Anterior cingulate cortex (tissue), 58 donors: ENCODE results near the gene PCGF3.
A peak's percentile ranks its signal among the peaks of the same experiment; 100 is the strongest.
"Not testable (repeated sequence)": the region's sequence is repeated elsewhere in the genome, so short reads cannot be mapped to it uniquely, and the experiment has no call there.

Experiments
- DNase-seq, 58 donors: peaks; one replicate each; lab custom pipeline; 2025; lab: John Stamatoyannopoulos, UW

Gene PCGF3

GRCh38 chr4:774419-775092, 68.9 kb downstream of the PCGF3 start:
- not testable (repeated sequence) for DNase-seq

- DNase-seq, result not testable (repeated sequence)
Measured at GRCh38 chr4:775485-775884, 69.9 kb downstream of the PCGF3 start.

GRCh38 chr4:776743-777441, 71.3 kb downstream of the PCGF3 start:
- DNase-seq, result no peak

- DNase-seq, result no peak
Measured at GRCh38 chr4:777520-778262, 72.1 kb downstream of the PCGF3 start.

GRCh38 chr4:779555-779954, 73.9 kb downstream of the PCGF3 start:
- DNase-seq, result no peak

GRCh38 chr4:780255-780654, 74.6 kb downstream of the PCGF3 start:
- DNase-seq, result not testable (repeated sequence)

GRCh38 chr4:780716-781492, 75.3 kb downstream of the PCGF3 start:
- no peak for DNase-seq

- DNase-seq, result peak; percentile 92 to 100 (median 99)
Measured at GRCh38 chr4:781493-782216, 76.0 kb downstream of the PCGF3 start.

GRCh38 chr4:784401-785331, 79.0 kb downstream of the PCGF3 start:
- no peak for DNase-seq

- no peak for DNase-seq
Measured at GRCh38 chr4:785332-786073, 79.9 kb downstream of the PCGF3 start.

- no peak for DNase-seq
Measured at GRCh38 chr4:786074-786741, 80.6 kb downstream of the PCGF3 start.

- DNase-seq, result no peak
Measured at GRCh38 chr4:786861-787300, 81.2 kb downstream of the PCGF3 start.

- DNase-seq, result no peak
Measured at GRCh38 chr4:787561-787981, 81.9 kb downstream of the PCGF3 start.

- no peak for DNase-seq
Measured at GRCh38 chr4:788006-788635, 82.5 kb downstream of the PCGF3 start.

GRCh38 chr4:788636-789297, 83.1 kb downstream of the PCGF3 start:
- no peak for DNase-seq
